PFSK-1 (cell line): ENCODE data around the gene AOPEP.

Experiments
- FOXP2 ChIP-seq: optimal IDR thresholded peaks from 2 replicates; pipeline ENCODE3; 2011; ENCODE audit warnings: borderline replicate concordance, control low read depth, inconsistent platforms; ENCODE audit not compliant: insufficient read depth; ENCODE audit errors: extremely low read length, extremely low read depth
- POLR2AphosphoS5 ChIP-seq: IDR thresholded peaks from 2 replicates; pipeline ENCODE4 v1.6.1; 2012; ENCODE audit warnings: low read depth, mild to moderate bottlenecking, control low read depth, low read length, moderate library complexity
- SIN3A ChIP-seq: IDR thresholded peaks from 2 replicates; pipeline ENCODE4 v1.6.1; 2012; ENCODE audit warnings: mild to moderate bottlenecking, low read length, moderate library complexity, borderline replicate concordance; ENCODE audit not compliant: insufficient read depth
- TAF1 ChIP-seq: IDR thresholded peaks from 2 replicates; pipeline ENCODE4 v1.6.1; 2012; ENCODE audit warnings: low read length, control low read depth, borderline replicate concordance; ENCODE audit not compliant: insufficient read depth
- TF ChIP-seq, protein P1 (sequence below), 2 experiments: IDR thresholded peaks; 2 replicates each; pipeline versions ENCODE4 v1.6.1 to v1.8.0; 2011 to 2012; ENCODE audit warnings: low read depth in 2 of 2, low read length in 2 of 2, control low read depth in 1 of 2, inconsistent platforms in 1 of 2, mild to moderate bottlenecking in 1 of 2, moderate library complexity in 1 of 2; ENCODE audit not compliant: insufficient read depth in 1 of 2

The AOPEP gene

DNA sequence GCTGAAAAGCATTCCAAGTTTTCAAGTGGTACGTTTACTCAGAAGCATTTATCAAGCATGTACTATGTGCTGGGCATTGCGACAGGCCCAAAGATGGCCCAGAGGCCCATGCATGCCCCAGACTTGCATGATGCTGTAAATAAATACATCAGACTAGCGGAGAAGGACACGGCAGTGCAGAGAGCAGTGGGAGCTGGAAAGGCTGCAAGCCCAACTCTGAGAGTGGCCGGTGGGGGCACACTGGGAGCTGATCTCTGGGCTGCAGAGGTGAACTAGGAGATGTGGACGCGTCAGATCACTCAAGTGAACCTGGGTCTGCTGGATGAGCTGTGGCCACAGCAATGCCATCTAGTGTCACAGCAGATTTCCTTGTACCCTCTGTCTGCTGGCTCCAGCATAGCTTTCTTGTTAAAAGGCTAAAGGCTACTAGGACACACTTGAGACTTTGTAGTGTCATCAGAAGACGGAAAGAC, 344.1 kb downstream of the AOPEP start:
- TF ChIP-seq, protein P1, sequence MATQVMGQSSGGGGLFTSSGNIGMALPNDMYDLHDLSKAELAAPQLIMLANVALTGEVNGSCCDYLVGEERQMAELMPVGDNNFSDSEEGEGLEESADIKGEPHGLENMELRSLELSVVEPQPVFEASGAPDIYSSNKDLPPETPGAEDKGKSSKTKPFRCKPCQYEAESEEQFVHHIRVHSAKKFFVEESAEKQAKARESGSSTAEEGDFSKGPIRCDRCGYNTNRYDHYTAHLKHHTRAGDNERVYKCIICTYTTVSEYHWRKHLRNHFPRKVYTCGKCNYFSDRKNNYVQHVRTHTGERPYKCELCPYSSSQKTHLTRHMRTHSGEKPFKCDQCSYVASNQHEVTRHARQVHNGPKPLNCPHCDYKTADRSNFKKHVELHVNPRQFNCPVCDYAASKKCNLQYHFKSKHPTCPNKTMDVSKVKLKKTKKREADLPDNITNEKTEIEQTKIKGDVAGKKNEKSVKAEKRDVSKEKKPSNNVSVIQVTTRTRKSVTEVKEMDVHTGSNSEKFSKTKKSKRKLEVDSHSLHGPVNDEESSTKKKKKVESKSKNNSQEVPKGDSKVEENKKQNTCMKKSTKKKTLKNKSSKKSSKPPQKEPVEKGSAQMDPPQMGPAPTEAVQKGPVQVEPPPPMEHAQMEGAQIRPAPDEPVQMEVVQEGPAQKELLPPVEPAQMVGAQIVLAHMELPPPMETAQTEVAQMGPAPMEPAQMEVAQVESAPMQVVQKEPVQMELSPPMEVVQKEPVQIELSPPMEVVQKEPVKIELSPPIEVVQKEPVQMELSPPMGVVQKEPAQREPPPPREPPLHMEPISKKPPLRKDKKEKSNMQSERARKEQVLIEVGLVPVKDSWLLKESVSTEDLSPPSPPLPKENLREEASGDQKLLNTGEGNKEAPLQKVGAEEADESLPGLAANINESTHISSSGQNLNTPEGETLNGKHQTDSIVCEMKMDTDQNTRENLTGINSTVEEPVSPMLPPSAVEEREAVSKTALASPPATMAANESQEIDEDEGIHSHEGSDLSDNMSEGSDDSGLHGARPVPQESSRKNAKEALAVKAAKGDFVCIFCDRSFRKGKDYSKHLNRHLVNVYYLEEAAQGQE (IDR thresholded peaks at IDR 0.05; ENCODE audit: insufficient read depth in 1 of 2, low read depth in 2 of 2, low read length in 2 of 2) = no peak
- TF ChIP-seq SIN3A (no peak), FOXP2 (no peak), POLR2AphosphoS5 (no peak)

DNA sequence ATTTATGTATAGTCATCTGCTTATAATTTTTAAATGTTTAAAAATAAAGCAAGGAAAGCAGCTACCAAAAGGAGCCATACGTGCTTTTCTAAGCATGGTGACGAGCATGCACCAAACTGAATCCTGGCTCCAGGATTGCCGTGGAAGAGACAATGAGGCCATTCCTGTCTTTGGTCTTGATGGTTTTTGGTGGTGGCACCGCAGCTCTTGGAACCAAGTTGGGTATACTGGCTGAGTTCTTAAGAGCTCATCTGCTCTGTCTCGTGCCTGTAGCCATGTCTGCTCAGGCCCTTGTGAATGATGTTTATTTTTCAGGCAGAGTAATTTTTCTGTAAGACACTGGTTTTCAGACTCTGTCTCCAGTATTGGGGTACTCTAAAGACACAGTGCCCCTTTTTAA, 345.0 kb downstream of the AOPEP start:
- TF ChIP-seq TAF1 = no peak
- TF ChIP-seq, protein P1 (IDR thresholded peaks at IDR 0.05; ENCODE audit: insufficient read depth in 1 of 2, low read depth in 2 of 2, low read length in 2 of 2) = no peak
- TF ChIP-seq FOXP2 = no peak
- no peak for TF ChIP-seq SIN3A
- no peak for TF ChIP-seq POLR2AphosphoS5

DNA sequence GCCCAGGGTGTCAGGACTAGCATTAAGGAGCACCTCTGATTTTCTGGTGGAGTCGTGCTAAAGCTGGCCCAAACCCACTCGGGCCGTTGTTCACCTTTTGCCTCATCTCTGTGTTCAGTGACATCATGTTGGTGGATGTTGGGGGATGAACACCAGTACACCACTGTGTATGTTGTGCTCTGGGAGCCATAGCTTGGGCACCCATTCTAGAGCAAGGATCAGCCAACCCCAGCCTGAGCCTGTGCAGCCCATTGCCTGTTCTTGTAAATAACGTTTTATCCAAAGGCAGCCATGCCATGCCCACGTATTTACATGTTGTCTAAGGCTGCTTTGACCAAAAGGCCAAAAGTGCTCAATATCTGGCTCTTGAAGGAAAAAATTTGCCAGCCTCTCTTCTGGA, 345.4 kb downstream of the AOPEP start:
- TF ChIP-seq FOXP2 = no peak
- TF ChIP-seq, protein P1 (IDR thresholded peaks at IDR 0.05; ENCODE audit: insufficient read depth in 1 of 2, low read depth in 2 of 2, low read length in 2 of 2) = no peak
- TF ChIP-seq TAF1 = no peak
- no peak for TF ChIP-seq SIN3A
- TF ChIP-seq POLR2AphosphoS5 = no peak

DNA sequence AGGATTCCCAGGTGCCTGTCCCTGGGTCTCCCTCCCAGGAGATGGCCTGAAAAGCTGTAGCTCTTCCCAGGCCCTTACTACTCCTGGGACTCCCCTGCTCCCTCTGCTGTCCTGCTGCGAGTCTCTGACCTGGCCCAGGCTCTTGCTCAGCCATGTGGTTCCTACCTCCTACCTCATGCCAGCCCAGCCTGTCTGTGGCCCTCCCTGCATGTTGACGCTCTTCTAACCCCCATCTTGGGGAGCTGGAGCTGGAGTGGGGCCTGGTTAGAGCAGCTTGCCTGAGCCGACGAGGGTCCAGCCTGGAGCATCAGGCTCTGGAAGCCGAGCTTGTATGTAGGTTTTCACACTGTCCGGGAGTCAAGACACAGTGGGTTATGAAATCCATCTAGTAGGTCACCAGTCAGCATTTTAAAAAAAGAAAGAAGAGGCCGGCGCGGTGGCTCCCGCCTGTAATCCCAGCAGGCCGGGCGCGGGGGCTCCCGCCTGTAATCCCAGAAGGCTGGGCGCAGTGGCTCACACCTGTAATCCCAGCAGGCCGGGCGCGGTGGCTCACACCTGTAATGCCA, 346.6 kb downstream of the AOPEP start:
- TF ChIP-seq, protein P1 (IDR thresholded peaks at IDR 0.05; ENCODE audit: insufficient read depth in 1 of 2, low read depth in 2 of 2, low read length in 2 of 2) = no peak
- no peak for TF ChIP-seq TAF1
- no peak for TF ChIP-seq POLR2AphosphoS5
- no peak for TF ChIP-seq SIN3A
- no peak for TF ChIP-seq FOXP2
